ENCODE data around the gene OLFM1. TPM values are rescaled to one million over a fixed set of nuclear protein-coding genes. Genes with fewer than 3 reads are reported as not detected.
A peak's percentile ranks its signal among the peaks of the same experiment; 100 is the strongest.

Gene OLFM1
- total RNA-seq, result 40.7 TPM

DNA sequence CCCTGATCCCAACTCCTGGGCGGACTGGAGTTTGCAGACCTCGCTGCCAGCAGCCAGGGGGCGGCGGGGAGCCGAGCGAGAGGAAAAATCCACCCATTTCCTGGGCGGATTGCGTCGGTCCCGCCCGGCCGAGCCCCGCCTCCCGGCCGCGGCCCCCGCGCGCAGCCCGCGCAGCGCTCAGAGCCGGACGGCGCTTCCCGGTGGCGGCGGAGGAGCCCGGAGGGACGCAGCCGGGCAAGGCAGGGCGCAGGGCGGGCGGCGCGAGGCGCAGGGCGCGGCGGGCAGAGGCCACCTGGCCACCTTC is at the start of gene OLFM1:
TSS of gene OLFM1 (plus strand) at position 180 of the 304 bp plus-strand sequence. CDS start 322 bp downstream, outside the sequence.
- peak; percentile 87 for ATAC-seq
- intact Hi-C loops (cut with DNase I), result loop anchor here (2.0 to 5.0 kb wide), 2 partner anchors 253 to 325 kb away; no protein-coding TSS in a partner anchor
- peak; percentile 87 for DNase-seq (ENCODE audit: low spot score)

DNA sequence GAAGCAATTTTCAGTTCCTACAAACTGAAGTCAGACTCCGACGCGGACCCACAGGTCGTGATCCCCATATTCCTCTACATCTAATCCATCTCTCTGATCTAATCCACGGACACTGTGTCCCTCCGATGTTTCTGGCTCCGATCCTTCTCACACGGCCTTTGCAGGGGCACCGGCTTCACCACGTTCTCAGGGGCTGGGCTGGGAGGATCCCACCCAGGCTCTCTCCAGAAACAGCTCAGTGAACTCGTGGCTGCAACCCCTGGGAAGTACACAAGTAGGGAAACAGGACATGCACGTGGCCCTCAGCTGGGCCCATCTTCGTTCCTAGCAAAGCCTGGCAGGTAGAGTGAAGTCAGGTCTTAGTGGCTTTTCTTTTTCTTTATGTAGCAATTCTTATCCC is 49.1 kb upstream of the OLFM1 start:
- DNase-seq (ENCODE audit: low spot score) (peak; percentile 28), ATAC-seq (no peak)
- intact Hi-C loops (cut with DNase I), result no loop called here

DNA sequence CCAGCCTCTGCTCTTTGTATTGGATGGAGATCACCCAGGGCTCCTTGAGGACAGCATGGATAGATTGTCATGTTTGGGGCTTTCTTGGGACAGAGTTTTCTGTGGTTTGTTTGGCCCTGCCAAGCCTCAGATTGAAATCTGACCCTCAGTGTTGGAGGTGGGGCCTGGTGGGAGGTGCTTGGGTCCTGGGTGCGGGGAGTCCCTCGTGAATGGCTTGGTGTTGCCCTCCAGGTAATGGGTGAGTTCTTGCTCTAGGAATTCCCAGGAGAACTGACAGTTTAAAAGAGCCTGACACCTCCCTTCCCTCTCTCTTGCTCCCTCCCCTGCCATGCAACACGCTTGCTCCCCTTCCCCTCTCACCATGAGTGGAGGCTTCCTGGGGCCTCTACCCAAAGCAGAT is 48.6 kb upstream of the OLFM1 start:
- ATAC-seq (no peak), DNase-seq (ENCODE audit: low spot score) (peak; percentile 23)
- intact Hi-C loops (cut with DNase I), result no loop called here

DNA sequence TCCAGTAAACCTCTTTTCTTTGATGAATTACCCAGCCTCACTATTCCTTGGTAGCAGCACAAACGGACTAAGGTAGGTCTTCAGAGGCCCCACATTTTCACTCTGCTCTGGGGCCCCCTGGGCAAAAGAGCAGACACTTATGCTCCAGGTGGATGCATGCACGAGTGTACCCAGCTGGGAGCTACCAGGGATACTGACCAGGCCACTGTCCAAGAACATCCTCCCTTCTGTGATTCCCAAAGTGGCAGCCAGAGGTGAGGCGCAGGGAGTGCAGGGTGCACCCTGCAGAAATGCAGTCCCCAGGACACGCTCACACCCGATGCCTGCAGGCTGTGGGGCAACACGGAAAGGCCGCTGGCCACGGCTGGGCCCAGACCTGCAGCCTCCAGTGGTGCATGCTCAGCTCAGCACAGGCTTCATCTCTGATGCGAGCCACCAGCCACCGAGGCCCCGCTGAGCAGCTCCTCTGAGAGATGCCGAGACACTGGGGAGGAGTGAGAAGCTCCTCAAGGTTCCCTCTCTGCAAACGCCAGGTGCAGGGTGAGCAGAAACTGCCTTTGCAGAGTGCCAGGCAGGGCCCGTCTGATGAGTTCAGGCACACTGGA is 48.1 kb upstream of the OLFM1 start:
- intact Hi-C loops (cut with DNase I), result no loop called here
- no peak for DNase-seq (ENCODE audit: low spot score)
- ATAC-seq, result no peak

DNA sequence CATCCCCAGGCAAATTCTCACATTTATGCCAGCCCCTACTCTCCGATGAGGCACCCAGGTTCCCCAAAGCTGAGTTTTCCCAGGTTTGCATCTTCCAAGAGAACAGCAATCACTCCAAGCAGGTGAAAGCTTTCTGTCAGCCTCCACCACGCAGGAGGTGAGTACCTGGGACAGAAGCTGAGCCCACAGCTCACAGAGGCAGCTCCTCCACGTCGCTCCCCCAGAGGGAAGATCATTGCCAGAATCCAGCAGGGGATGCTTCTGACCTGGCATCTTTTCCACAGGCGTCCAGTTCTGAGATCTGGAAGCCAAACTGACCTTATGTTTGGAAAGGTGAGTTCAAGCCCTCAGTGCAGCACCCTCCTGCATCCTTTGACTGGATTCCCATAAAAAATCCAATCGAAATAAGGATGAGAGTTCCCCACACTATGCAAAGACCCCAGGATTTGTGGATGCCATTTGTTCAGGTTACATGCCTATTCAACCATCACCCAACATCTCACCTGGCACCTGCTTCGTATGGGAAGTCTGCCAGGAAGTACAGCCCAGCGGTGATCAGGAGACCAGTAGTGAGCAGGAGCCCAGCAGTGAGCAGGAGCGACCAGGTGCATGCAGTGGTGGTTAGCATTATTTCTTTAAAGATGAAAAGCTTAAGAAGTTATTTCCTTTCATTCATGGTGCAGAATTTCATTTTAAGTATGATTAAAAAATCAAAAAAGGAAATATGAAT is 47.4 kb upstream of the OLFM1 start:
- no peak for ATAC-seq
- intact Hi-C loops (cut with DNase I), result no loop called here
- no peak for DNase-seq (ENCODE audit: low spot score)

DNA sequence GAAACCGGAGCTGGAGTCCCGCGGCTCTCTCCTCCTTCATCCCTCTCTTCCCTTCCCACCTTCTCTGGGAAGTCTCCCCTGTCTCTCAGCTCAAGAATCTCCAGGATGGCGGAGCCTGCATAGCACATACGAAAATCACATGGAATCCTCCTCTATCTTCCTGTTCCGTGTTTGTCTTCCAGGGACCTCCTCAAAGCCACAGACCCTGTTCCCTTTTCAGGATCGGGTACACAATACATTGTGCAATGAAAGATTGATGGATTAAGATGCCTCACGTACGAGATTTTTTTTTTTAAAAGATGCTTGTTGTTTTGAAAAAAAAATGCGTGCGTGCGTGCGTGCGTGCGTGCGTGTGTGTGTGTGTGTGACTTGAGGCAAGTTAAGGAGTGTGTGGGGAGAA is 46.6 kb upstream of the OLFM1 start:
- DNase-seq (ENCODE audit: low spot score) (no peak), ATAC-seq (no peak)
- intact Hi-C loops (cut with DNase I), result no loop called here

DNA sequence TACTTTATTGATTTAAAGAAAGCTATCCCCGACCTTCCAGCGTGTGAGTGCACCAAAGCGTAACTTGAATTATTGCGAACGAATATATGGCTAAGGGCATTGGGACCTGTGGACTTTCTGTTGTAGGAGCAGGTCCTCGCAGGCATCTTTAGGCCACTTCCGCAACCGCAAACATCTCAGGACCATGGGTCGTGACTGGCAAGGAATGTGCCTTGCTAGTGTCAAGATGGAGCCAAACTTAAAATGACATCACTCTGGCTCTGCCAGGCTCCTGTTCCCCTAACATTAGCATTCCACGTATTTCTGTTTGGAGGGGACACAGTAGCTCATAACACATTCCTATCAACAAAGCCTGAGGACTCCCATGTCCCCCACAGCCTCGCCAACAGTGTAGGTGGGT is 44.1 kb upstream of the OLFM1 start:
- no peak for ATAC-seq
- intact Hi-C loops (cut with DNase I), result no loop called here
- DNase-seq (ENCODE audit: low spot score), result no peak

DNA sequence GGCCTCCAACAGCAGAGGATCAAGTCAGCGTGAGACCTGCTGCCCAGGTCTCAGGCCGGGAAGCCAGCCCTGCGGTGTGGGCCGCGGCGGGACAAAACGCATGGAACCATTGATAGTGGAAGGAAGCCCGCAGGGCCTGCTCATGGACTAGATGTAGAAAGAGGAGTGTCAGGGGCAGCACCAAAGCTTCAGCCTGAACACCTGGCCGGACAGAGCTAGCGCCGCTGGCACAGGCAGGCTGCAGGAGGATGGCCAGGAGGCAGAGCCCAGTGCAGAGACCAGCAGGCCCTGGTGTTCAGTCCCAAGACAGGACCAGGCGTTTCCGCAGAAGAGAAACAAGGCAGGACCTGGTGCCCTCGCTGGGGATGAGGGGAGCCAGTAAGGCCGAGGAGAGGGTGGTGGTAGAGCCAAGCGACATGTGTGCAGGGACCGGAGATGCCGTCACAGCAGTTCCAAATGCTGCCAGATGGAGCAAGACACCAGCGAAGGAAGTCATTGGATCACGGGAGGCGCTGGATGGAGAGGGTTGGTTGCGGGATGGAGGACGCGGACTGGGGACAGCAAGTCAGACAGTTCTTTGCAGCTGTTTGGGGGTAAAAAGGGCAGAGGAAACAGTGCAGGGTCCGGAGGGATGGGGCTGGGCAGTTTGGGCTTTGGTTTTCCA is 42.1 kb upstream of the OLFM1 start:
- no peak for ATAC-seq
- no peak for DNase-seq (ENCODE audit: low spot score)
- intact Hi-C loops (cut with DNase I), result no loop called here

DNA sequence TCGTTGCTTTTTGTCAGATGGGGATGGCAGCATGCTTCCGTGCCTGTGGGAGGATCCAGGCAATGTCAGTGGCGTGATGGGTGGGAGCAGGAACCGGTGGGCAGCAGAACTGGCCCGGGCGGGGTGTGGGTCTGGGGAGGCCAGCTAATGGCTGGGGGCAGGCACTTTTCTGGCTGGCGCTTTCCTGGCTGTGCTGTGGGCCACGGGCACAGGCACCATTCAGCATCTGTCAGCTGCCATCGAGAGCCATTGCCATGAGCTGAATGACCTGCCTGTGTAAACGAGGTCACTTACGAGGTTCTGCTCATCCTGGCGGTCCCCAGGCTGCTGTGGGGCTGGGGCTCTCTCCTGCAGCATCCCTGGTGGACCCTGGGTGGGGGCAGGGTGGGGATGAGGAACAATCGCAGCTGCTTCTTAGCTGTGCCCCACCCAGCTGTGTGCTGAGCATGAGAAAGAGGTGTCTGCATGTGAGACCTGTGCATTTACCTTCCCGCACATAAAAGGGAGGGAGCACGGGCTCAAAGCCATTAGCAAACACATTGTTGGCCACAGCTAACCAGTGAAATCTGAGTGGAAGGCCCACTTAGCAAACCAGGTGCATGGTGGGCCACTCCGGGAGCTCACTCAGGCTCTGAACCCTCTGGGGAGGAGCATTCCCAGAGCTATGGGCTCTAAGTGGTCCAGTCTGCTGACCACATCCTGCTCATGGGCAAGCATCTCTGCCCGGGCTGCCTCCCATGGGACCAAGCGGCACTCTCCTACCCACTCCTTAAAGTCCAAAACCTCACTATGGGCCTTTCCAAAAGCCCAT is 41.3 kb upstream of the OLFM1 start:
- ATAC-seq, result no peak
- intact Hi-C loops (cut with DNase I), result no loop called here
- no peak for DNase-seq (ENCODE audit: low spot score)

DNA sequence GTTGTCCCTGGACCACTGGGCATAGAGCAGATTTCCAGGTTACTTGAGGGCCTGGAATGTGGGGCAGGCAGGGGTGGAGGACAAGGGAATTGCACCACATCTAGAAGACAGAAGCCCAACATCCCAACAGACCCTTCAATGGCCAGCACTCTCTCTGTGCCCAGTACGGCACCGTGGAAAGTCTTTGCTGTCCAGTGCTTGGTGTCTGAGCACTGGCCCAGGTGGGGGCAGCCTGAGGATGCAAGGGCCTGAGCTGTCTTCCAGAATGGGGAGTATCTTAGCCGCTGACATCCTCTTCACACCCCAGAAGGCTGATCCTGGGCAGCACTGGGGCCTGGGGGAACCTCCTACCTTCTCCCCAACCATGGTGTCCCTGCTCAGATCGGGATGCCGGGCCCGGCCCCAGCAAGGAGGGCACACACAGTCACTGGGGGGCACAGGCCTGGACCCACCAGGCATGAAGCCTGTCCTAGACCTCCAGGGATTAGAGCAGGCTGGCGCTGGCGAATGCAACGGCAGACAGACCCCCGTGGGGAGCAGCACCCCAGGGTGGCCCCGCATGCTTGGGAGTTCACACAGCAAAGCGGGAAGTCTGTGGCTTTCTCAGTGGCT is 40.6 kb upstream of the OLFM1 start:
- no peak for ATAC-seq
- no peak for DNase-seq (ENCODE audit: low spot score)
- intact Hi-C loops (cut with DNase I), result no loop called here

DNA sequence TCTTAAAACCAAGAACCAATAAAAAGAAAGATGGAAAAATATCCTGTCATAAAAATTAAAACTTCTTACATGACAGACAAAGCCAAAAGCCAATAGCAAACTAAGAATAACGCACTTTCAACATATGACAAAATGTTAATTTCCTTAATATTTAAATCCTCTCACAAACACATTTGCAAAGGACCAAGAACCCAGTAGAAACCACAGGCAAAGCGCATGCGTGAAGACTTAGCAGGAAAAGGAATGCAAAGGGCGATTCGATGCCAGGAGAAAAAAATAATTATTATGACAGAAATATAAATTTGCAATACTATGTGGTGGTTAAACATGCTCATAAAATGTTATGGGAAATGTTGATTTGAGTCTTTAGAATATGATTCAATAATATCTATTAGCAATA is 39.9 kb upstream of the OLFM1 start:
- DNase-seq (ENCODE audit: low spot score) (no peak), ATAC-seq (no peak)
- intact Hi-C loops (cut with DNase I), result no loop called here

DNA sequence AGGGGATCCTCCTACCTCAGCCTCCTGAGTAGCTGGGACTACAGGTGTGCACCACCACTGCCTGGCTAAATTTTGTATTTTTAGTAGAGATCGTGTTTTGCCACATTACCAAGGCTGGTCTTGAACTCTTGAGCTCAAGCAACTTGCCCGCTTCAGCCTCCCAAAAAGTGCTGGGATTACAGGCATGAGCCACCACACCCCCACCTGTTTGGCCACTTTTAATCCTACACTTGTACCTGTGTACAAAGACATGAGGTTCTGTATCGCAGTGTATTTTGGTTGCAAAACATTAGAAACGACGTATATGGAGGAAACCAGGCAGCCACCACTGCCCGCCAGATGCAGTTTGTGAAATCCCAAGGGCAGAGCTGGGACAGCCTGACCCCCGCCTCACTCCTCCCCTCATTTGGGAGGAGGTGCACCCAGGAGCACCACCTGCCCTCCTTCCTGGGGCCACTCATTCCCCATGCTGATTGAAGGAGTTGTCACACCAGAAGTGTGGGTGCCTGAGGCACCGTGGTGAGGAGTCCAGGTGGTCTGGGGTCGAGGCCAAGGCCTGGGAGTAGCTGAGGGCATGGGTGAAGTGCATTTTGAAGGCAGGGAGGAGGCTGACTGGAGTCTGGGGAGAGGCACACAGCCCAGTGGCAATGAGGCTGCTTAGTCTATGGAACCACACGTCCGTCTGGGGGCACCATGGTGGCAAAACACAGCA is 39.3 kb upstream of the OLFM1 start:
- DNase-seq (ENCODE audit: low spot score) (no peak), ATAC-seq (no peak)
- intact Hi-C loops (cut with DNase I), result no loop called here

DNA sequence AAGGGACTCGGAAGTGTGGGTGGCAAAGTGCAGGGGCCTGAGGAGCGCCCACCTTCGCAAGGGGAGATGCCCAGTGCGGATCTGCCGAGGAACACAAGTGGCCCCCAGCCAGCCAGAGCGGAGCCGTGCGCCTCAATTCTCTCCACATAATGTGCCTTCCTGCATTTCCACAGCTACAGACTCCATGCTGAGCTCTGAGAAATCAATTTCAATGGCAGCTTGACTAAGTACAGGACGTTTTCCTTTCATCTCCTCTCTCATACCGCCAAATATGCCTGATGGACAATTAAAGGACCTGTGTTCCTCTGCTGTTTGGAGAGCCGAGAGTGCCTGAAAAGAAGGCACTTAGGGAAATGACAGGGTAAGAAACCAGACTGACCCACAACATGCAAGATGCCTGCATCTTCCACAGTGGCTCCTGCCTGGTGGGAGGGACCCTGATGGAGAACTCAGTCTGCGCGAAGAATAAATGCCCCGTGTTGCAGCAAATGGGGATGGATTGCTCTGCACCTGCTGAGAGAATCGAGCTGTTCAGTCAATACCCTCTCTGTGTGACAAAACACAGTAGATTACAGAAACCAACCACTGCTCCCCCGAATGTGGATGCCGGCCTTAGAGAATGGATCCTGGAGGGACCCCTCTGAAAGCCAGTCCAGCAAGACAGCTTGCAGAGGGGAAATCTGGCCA is 38.6 kb upstream of the OLFM1 start:
- ATAC-seq (no peak), DNase-seq (ENCODE audit: low spot score) (no peak)
- intact Hi-C loops (cut with DNase I), result no loop called here

DNA sequence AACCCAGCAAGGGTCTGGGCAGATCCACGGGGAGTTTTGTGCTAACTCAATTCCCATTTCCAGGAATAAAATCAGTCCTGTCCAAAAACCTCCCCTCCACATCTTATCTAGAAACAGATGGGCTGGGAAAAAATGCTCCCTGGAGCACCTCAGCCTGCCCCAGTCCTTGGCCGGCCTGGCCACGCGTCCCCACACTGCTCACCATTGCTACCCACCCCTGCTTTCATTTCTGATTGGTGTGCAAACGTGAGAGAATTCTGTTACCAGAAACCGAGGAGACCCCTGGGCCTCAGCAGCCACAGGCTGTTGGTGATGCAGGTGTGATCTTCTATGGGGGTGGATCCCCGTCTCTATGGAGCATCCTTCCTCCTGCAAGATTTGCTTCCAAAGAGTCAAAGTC is 38.0 kb upstream of the OLFM1 start:
- ATAC-seq, result no peak
- DNase-seq (ENCODE audit: low spot score), result no peak
- intact Hi-C loops (cut with DNase I), result no loop called here

DNA sequence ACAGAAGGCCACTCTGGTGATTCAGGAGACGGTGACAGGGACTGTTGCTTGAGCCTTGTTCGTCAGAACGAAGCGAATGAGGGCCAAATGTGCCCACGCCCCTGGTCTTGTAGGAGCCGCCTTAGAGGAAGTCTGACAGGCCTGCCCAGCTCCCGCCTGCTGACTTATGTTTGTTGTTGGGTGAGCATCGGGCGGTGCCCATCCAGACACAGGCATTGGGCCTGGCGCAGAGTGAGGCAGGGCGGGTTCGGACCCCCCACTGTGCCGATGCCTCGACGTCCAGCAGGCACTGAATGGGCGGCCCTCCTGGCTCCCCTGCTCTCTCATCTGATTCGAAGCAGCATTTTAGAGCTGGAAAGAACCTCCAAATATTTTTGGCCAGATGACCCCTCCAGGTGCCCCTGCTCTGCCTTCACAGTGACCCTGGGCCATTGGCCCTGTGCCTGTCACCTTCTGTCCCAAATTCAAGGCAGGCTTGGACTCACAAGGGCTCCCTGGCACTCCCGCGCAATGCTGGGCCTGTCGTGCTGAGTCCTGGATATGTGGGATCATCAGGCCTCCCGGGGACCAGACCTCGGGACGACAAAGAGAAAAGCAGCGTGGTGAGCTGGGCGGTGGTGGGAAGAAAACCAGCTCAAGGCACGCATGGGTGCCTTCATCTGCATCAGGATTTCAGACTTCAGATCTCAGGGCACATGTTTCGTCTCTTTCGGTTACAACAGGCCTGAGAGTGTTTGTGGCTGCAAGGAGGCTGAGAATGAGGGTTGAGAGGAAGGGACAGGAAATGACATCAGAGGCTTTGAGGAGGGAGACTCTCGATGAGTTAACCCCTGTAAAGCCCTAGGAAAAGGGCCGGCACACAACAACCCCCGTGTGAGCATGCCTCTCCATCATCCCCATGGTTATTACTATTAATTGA is 37.1 kb upstream of the OLFM1 start:
- intact Hi-C loops (cut with DNase I), result no loop called here
- no peak for ATAC-seq
- no peak for DNase-seq (ENCODE audit: low spot score)

DNA sequence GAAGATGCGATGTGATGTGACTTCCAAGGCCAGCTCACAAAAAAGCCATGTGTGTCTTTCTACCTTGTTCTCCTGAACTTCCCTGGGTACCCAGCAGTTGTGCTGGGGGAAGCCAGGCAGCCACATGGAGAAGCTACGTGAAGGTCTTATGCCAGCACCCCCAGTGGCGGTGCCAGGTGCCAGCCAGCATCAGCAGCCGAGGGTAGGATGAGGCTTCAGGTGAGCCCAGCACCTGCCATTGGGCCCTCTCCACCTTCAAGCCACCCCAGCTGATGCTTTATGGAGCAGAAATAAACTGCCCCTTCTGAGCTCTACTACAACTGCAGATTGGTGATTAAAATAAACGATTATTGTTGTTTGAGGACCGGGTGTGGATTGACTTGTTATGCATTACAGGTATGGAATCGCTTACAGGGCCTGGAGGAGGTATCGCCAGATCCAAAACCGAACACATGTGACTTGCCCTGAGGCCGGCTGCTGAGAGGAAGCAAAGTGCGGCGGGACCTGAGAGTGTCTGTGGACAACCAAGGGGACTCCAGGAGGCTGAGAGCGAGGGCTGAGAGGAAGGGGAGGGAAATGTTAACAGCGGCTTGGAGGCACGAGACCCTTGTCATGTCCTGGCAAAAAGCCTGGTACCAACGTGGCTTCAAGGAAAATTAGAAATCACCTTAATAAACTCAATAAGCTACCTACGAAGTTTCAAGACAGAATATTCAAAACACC is 36.0 kb upstream of the OLFM1 start:
- intact Hi-C loops (cut with DNase I), result no loop called here
- no peak for ATAC-seq
- no peak for DNase-seq (ENCODE audit: low spot score)

DNA sequence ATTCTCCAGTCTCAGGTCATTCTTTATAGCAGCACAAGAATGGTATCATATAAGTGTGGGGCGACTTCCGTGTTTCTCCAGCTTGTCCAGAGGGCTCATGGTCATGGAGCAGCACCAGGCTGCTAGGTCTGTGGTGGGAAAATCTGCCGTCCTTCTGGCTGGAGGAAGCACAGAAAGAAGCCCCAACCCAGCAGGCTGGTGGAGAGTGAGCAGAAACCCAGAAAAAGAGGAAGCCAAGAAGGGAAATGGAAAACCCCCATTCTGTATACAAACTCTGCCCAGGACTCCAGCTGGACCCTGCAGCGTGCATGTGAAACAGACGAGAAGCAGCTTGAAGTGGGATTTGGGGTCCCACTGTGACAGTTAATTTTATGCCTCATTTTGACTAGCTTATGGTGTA is 34.3 kb upstream of the OLFM1 start:
- no peak for ATAC-seq
- DNase-seq (ENCODE audit: low spot score), result no peak
- intact Hi-C loops (cut with DNase I), result no loop called here
